Neural progenitor cell (in vitro differentiated cells): ENCODE data around the gene RAMP3. TPM values are rescaled to one million over a fixed set of nuclear protein-coding genes. Genes with fewer than 3 reads are reported as not detected.
A peak's percentile ranks its signal among the peaks of the same experiment; 100 is the strongest.

ENCODE experiments used
- DNase-seq: peaks from one replicate; pipeline ENCODE4 v3.0.0-alpha.2; 2016; ENCODE audit warnings: low spot score
- H2AFZ ChIP-seq: fragments of 200-600 bp; sonication (generic); replicated peaks from 2 replicates; pipeline ENCODE4 v1.6.1; 2016; ENCODE audit warnings: antibody characterized with exemption
- H3F3A ChIP-seq: fragments of 200-600 bp; sonication (generic); 2 replicates; pipeline ENCODE4 v1.6.1; 2016; ENCODE audit warnings: antibody characterized with exemption, low read depth
- H3K27ac ChIP-seq: fragments of 200-600 bp; sonication (generic); 2 replicates; pipeline ENCODE4 v1.5.1; 2016; ENCODE audit warnings: mild to moderate bottlenecking
- H3K27me3 ChIP-seq: fragments of 200-600 bp; sonication (generic); 2 replicates; pipeline ENCODE4 v1.6.1; 2016; ENCODE audit warnings: mild to moderate bottlenecking, moderate library complexity
- H3K36me3 ChIP-seq: fragments of 200-600 bp; sonication (generic); 2 replicates; pipeline ENCODE4 v1.5.1; 2016
- H3K4me1 ChIP-seq: fragments of 200-600 bp; sonication (generic); 2 replicates; pipeline ENCODE4 v1.6.1; 2016; ENCODE audit warnings: mixed run types
- H3K4me2 ChIP-seq: fragments of 200-600 bp; sonication (generic); 2 replicates; pipeline ENCODE4 v1.6.1; 2016
- H3K4me3 ChIP-seq: fragments of 200-600 bp; sonication (generic); 2 replicates; pipeline ENCODE4 v1.5.1; 2016
- H3K79me2 ChIP-seq: fragments of 200-600 bp; sonication (generic); 2 replicates; pipeline ENCODE4 v1.6.1; 2016; ENCODE audit warnings: low read depth
- H3K9ac ChIP-seq: fragments of 200-600 bp; sonication (generic); 2 replicates; pipeline ENCODE4 v1.6.1; 2016
- H3K9me3 ChIP-seq: fragments of 200-600 bp; sonication (generic); 2 replicates; pipeline ENCODE4 v1.5.1; 2016; ENCODE audit warnings: low read depth
- H4K20me1 ChIP-seq: fragments of 200-600 bp; sonication (generic); 2 replicates; pipeline ENCODE4 v1.6.1; 2016; ENCODE audit warnings: low read depth
- H3K27ac Mint-ChIP-seq: 3 replicates; pipeline ENCODE4 v1.8.0; 2021; ENCODE audit warnings: mixed read lengths
- H3K27me3 Mint-ChIP-seq: 2 replicates; pipeline ENCODE4 v1.8.0; 2022; ENCODE audit warnings: low read depth, mild to moderate bottlenecking, inconsistent platforms, moderate library complexity, mixed read lengths; ENCODE audit not compliant: insufficient read depth
- H3K36me3 Mint-ChIP-seq: 3 replicates; pipeline ENCODE4 v1.8.0; 2021; ENCODE audit warnings: mixed read lengths
- H3K4me1 Mint-ChIP-seq: 3 replicates; pipeline ENCODE4 v1.8.0; 2021; ENCODE audit warnings: mixed read lengths
- H3K4me3 Mint-ChIP-seq: 3 replicates; pipeline ENCODE4 v1.8.0; 2021; ENCODE audit warnings: mild to moderate bottlenecking, moderate library complexity, mixed read lengths
- H3K9me3 Mint-ChIP-seq: 3 replicates; pipeline ENCODE4 v1.8.0; 2020; ENCODE audit warnings: mixed read lengths
- EZH2 ChIP-seq: fragments of 200-600 bp; sonication (generic); IDR thresholded peaks from 2 replicates; pipeline ENCODE4 v1.6.1; 2017; ENCODE audit warnings: antibody characterized with exemption, mild to moderate bottlenecking, moderate library complexity
- EZH2phosphoT487 ChIP-seq: fragments of 200-600 bp; sonication (generic); IDR thresholded peaks from 2 replicates; pipeline ENCODE4 v1.6.1; 2017; ENCODE audit warnings: antibody characterized with exemption
- total RNA-seq: library from RNA; depleted of rRNA; stranded (reverse); fragments of >200 nt; gene quantifications from 2 replicates; pipeline ENCODE4 v1.2.3, GENCODE V29; 2015; ENCODE audit warnings: low replicate concordance
- TF ChIP-seq, protein P1 (sequence below): fragments of 200-600 bp; sonication (generic); IDR thresholded peaks from 2 replicates; pipeline ENCODE4 v1.5.1; 2017; ENCODE audit warnings: antibody characterized with exemption, mild to moderate bottlenecking

RAMP3 gene
- total RNA-seq, 1 donor from 2014 or later: not detected

DNA sequence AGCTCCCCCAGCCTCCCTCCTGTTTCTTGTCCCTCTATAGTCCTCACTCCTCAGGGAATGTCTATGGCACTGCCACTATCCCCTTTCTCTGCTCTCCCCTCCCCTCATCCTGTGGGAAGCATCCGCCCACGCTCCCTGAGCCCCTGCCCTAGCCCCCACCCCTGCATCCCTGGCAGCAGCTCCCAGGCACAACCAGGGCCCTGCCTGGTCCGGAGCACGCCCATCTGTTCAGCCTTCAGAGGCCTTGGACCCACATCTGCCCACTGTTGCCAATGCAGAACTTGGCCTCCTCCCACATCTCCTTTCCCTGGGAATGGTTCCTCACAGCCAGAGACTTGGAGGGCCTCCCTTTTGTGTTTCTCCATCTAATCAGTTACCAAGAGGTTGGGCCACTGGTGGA is 25.7 kb upstream of the RAMP3 start:
- Histone ChIP-seq H3K27me3 (no peaks in the 10 kb centered on the region), H3K4me2 (no peak overlapping the region), H3K4me3 (no peak overlapping the region), H3K9ac (no peak overlapping the region), H3K36me3 (no peaks in the 10 kb centered on the region), H3K79me2 (no peaks in the 10 kb centered on the region), H3K9me3 (no peaks in the 10 kb centered on the region), H3K4me1 (no peaks in the 10 kb centered on the region), H3F3A (no peaks in the 10 kb centered on the region), H3K27ac (no peak overlapping the region), H4K20me1 (no peaks in the 10 kb centered on the region), H2AFZ (no peak overlapping the region)
- TF ChIP-seq, protein P1, sequence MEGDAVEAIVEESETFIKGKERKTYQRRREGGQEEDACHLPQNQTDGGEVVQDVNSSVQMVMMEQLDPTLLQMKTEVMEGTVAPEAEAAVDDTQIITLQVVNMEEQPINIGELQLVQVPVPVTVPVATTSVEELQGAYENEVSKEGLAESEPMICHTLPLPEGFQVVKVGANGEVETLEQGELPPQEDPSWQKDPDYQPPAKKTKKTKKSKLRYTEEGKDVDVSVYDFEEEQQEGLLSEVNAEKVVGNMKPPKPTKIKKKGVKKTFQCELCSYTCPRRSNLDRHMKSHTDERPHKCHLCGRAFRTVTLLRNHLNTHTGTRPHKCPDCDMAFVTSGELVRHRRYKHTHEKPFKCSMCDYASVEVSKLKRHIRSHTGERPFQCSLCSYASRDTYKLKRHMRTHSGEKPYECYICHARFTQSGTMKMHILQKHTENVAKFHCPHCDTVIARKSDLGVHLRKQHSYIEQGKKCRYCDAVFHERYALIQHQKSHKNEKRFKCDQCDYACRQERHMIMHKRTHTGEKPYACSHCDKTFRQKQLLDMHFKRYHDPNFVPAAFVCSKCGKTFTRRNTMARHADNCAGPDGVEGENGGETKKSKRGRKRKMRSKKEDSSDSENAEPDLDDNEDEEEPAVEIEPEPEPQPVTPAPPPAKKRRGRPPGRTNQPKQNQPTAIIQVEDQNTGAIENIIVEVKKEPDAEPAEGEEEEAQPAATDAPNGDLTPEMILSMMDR: no peak
- TF ChIP-seq EZH2: no peak
- TF ChIP-seq EZH2phosphoT487: no peak
- Mint-ChIP-seq H3K9me3 (no peaks in the 10 kb centered on the region), H3K36me3 (no peaks in the 10 kb centered on the region), H3K27me3 (peaks cover 3% of the 10 kb centered on the region), H3K4me3 (no peak overlapping the region), H3K4me1 (peaks cover 11% of the 10 kb centered on the region), H3K27ac (peak overlapping the region; percentile 69)
- no peak for DNase-seq

DNA sequence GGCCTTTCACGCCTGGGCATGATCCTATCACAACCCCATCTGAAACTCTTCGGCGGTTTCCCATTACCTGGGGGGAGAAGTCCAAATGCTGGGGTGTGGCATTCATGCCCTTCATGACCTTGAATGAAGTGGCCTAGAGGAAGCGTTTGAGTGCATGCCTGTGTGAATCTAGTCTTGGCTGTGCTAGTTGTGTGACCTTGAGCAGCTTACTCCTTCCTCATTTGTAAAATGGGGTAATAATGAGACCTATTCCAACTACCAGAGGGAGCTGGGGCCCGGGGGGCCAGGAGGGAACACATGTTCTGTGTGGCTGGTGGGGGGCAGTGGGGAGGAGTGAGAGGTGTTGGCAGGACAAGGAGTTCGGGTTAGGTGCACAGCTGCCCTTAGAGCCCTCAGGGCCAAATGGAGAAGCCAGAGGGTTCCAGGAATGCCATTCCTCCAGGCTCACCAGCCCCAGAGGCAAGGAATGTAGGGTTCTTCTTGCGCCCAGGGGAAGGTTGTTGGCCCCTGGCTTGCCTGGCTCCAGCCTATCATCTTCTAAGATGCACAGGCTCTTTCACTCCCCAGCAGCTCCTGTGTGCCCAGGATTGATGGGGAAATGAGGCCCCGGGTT is 24.8 kb upstream of the RAMP3 start:
- Histone ChIP-seq H3K79me2 (no peaks in the 10 kb centered on the region), H3K36me3 (no peaks in the 10 kb centered on the region), H3K9ac (no peak overlapping the region), H3F3A (no peaks in the 10 kb centered on the region), H3K9me3 (no peaks in the 10 kb centered on the region), H4K20me1 (no peaks in the 10 kb centered on the region), H3K4me3 (no peak overlapping the region), H3K4me2 (no peak overlapping the region), H3K27me3 (no peaks in the 10 kb centered on the region), H3K27ac (no peak overlapping the region), H3K4me1 (no peaks in the 10 kb centered on the region), H2AFZ (no peak overlapping the region)
- Mint-ChIP-seq H3K27me3 (peaks cover 3% of the 10 kb centered on the region), H3K4me1 (peaks cover 11% of the 10 kb centered on the region), H3K4me3 (no peak overlapping the region), H3K27ac (no peak overlapping the region), H3K9me3 (no peaks in the 10 kb centered on the region), H3K36me3 (no peaks in the 10 kb centered on the region)
- no peak for DNase-seq
- TF ChIP-seq EZH2phosphoT487 (no peak), EZH2 (no peak)
- TF ChIP-seq, protein P1: no peak

DNA sequence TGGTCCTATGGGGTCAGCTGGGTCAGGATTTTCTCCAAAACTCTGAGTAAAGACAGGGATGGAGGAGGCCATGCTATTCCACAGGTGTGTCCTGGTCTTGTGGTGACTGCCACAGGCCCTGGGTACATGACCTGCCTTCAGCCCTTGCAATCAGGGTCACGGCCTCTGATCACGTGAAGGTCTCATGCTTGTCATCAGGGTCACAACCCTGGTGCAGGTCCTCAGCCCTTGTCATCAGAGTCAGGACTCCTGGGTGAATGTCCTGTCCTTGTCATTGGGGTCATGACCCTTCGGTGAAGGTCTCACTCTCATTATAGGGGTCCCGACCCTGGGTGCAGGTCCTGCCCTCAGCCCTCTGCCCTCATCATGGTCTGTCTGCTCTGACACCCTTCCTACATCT is 24.2 kb upstream of the RAMP3 start:
- Histone ChIP-seq H3F3A (no peaks in the 10 kb centered on the region), H3K9ac (no peak overlapping the region), H3K36me3 (no peaks in the 10 kb centered on the region), H3K4me1 (no peaks in the 10 kb centered on the region), H3K9me3 (no peaks in the 10 kb centered on the region), H3K27me3 (no peaks in the 10 kb centered on the region), H3K4me3 (no peak overlapping the region), H4K20me1 (no peaks in the 10 kb centered on the region), H2AFZ (no peak overlapping the region), H3K4me2 (no peak overlapping the region), H3K79me2 (no peaks in the 10 kb centered on the region), H3K27ac (no peak overlapping the region)
- H3K4me1 Mint-ChIP-seq: peaks cover 11% of the 10 kb centered on the region
- H3K36me3 Mint-ChIP-seq: no peaks in the 10 kb centered on the region
- no peak overlapping the region for H3K4me3 Mint-ChIP-seq
- no peaks in the 10 kb centered on the region for H3K9me3 Mint-ChIP-seq
- DNase-seq: no peak
- TF ChIP-seq, protein P1: no peak
- TF ChIP-seq EZH2: no peak
- TF ChIP-seq EZH2phosphoT487: no peak
- H3K27me3 Mint-ChIP-seq: peaks cover 6% of the 10 kb centered on the region
- H3K27ac Mint-ChIP-seq: no peak overlapping the region
